Measurements from ENCODE around the gene LRGUK.
"Not testable (repeated sequence)": the region's sequence is repeated elsewhere in the genome, so short reads cannot be mapped to it uniquely, and the experiment has no call there.

The LRGUK gene

GRCh38 chr7:134188311-134188710 lies 61.2 kb downstream of the LRGUK start:
- DNase-seq = no peak

- no peak for DNase-seq
Observed at GRCh38 chr7:134189559-134189958, 62.4 kb downstream of the LRGUK start.

- DNase-seq = no peak
Observed at GRCh38 chr7:134191876-134192275, 64.7 kb downstream of the LRGUK start.

- no peak for DNase-seq
Observed at GRCh38 chr7:134193240-134193639, 66.1 kb downstream of the LRGUK start.

- no peak for DNase-seq
Observed at GRCh38 chr7:134195252-134195651, 68.1 kb downstream of the LRGUK start.

GRCh38 chr7:134196439-134196838 lies 69.3 kb downstream of the LRGUK start:
- DNase-seq = no peak

- no peak for DNase-seq
Observed at GRCh38 chr7:134197345-134197744, 70.2 kb downstream of the LRGUK start.

- no peak for DNase-seq
Observed at GRCh38 chr7:134200970-134201369, 73.8 kb downstream of the LRGUK start.

- DNase-seq = no peak
Observed at GRCh38 chr7:134201569-134202261, 74.6 kb downstream of the LRGUK start.

GRCh38 chr7:134203186-134203889 lies 76.2 kb downstream of the LRGUK start:
- DNase-seq = no peak

- DNase-seq = no peak
Observed at GRCh38 chr7:134209322-134210015, 82.3 kb downstream of the LRGUK start.

GRCh38 chr7:134210227-134210626 lies 83.1 kb downstream of the LRGUK start:
- no peak for DNase-seq

- no peak for DNase-seq
Observed at GRCh38 chr7:134210976-134211663, 84.0 kb downstream of the LRGUK start.

GRCh38 chr7:134211817-134212216 lies 84.7 kb downstream of the LRGUK start:
- no peak for DNase-seq

- DNase-seq = no peak
Observed at GRCh38 chr7:134212576-134213546, 85.7 kb downstream of the LRGUK start.

- no peak for DNase-seq
Observed at GRCh38 chr7:134220236-134220635, 93.1 kb downstream of the LRGUK start.

GRCh38 chr7:134231296-134231695 lies 104.2 kb downstream of the LRGUK start:
- DNase-seq = not testable (repeated sequence)

- DNase-seq = no peak
Observed at GRCh38 chr7:134234216-134234615, 107.1 kb downstream of the LRGUK start.

GRCh38 chr7:134245253-134245652 lies 118.1 kb downstream of the LRGUK start:
- no peak for DNase-seq

- DNase-seq = no peak
Observed at GRCh38 chr7:134246347-134246746, 119.2 kb downstream of the LRGUK start.

- no peak for DNase-seq
Observed at GRCh38 chr7:134246761-134247160, 119.6 kb downstream of the LRGUK start.

GRCh38 chr7:134248196-134248595 lies 121.1 kb downstream of the LRGUK start:
- DNase-seq = no peak

Data from NCI-H510A (cell line).